ENCODE results near the gene FAM210A.

Gene FAM210A

DNA sequence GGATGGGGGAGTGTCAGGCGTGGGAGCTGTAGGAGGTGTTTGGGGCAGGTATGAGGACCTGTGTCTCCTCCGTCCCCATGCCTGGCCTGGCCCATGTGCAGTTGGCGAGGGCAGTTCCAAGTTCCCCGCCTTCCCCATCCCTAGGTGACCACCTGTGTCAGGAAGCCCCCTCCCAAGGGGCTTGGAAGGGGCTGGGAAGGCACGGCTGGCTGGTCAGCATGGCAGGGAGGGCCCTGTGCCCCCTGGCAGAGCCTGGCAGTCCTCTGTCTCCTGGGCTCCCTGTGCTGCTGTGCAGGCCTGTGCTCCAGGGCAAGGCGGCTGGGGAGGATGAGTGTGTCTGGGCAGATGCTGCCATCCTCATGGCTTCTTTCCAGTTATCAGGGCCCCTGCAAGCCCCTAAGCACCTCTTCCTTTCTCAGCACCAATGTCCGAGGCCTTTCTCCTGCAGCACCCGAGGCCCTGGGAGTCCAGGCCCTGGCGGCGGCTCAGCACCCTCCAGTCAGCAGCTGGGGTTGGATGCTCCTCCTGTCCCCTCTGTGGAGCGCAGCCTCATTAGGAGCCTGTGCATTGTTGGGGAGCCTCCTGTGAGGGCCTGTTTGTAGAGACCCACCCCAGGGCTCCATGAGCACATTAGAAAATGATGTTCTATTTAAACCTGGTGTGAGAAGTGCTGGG is 101.7 kb downstream of the FAM210A start:
- in situ Hi-C loops (cut with MboI; ENCODE audit: low sequenced_read_pairs), result loop anchor here (25.0 kb wide), 4 partner anchors 112 to 1112 kb away; no protein-coding TSS in a partner anchor

DNA sequence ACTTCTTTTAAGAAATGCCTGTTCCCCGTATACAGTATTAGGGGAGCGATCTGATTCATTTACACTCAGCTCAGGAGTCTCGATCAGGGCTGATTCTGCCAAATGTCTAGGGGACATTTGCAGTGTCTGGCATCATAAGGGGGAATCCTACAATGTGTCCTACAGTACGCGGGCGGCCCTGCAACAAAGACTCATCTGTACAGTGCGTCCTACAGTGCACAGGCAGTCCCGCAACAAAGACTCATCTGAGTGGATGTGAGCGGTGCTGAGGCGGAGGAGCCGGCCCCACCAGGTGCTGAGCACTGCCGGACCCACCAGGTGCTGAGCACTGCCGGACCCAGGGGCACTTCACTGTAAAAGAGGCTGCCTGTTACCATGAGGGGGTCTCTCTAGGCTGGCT is 102.5 kb downstream of the FAM210A start:
- in situ Hi-C loops (cut with MboI; ENCODE audit: low sequenced_read_pairs), result loop anchor here (25.0 kb wide), 4 partner anchors 112 to 1112 kb away; no protein-coding TSS in a partner anchor

GRCh38 chr18:13623348-13623747 is 103.0 kb downstream of the FAM210A start:
- in situ Hi-C loops (cut with MboI; ENCODE audit: low sequenced_read_pairs), result loop anchor here (25.0 kb wide), 4 partner anchors 111 to 1111 kb away; no protein-coding TSS in a partner anchor

DNA sequence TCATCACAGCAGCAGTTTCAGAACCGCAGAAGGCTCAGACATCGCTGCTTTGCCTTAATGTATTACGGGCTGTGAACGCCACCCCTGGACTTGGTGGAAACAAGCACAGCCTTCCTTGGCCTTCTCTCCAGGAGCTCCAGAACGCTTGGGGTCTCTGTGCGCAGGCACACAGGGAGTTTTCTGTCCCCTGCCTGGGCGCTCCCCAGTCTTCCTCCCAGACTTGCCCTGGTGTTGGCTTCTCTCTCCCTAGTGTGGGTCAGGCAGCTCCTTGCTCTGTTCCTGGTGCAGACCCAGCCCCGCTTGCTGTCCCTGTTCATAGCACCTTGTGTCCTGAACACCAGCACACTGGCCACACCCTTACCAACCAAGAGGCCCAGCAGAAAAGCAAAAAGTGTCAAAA is 103.6 kb downstream of the FAM210A start:
- in situ Hi-C loops (cut with MboI; ENCODE audit: low sequenced_read_pairs), result loop anchor here (25.0 kb wide), 4 partner anchors 110 to 1110 kb away; no protein-coding TSS in a partner anchor

DNA sequence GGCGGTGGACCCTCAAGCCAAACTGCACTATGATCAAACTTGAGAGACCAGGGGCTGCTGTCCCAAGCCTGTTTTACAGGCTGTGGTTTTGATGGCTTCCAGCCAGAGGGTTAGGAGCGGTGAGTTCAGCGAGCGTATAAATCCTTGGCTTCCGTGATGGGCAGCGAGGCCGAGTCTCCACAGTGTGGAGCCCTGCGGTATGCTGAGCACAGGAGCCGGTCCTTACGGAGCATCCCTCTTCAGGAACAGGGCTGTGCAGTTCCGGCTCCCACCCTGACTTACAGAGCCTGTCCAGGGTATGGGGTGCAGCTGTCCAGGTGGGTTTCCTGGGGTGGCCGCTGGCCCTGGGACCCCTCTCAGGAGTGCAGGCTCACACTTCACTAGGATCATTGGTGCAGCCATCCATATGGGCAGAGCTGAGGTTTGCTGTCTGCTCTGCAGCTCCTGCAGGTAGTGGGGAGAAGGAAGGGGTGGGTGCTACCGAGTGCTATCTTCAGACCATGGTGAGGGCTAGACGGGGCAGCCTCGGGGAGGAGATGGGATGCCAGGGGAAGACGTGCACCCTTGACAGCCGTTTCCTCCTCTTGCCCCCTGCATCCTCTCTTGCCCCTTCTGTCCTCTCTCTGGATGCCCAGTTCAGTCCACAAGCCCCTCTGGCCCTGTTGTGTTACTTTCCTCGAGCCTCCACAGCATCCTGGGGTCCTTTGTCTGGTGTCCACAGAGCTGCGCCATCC is 104.3 kb downstream of the FAM210A start:
- in situ Hi-C loops (cut with MboI; ENCODE audit: low sequenced_read_pairs), result loop anchor here (25.0 kb wide), 4 partner anchors 110 to 1110 kb away; no protein-coding TSS in a partner anchor

GRCh38 chr18:13621446-13621849 is 104.9 kb downstream of the FAM210A start:
- in situ Hi-C loops (cut with MboI; ENCODE audit: low sequenced_read_pairs), result loop anchor here (25.0 kb wide), 4 partner anchors 109 to 1109 kb away; no protein-coding TSS in a partner anchor

GRCh38 chr18:13620818-13621445 is 105.4 kb downstream of the FAM210A start:
- in situ Hi-C loops (cut with MboI; ENCODE audit: low sequenced_read_pairs), result loop anchor here (25.0 kb wide), 4 partner anchors 109 to 1109 kb away; no protein-coding TSS in a partner anchor

DNA sequence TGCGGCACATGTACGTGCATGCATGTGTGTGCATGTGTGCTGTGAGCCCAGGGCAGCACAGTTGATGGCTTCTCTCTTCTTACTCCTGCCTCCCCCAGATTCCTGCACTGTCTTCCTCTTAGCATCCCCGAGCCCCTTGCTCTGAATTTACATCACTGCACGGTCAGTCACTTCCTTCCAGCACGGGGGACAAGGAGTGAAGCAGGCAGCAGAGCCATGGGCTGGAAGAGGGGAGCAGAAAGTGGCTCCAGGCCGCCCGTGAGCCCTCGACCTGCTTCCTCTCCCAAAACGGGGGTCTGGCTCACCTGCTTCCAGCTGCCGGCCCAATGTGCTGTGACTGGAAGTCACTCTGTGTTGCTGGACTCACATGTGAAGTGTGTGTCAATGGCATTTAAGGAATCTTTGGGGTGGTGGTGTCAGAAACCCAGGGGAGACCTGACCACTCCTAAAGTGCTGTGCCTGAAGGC is 106.1 kb downstream of the FAM210A start:
- in situ Hi-C loops (cut with MboI; ENCODE audit: low sequenced_read_pairs), result loop anchor here (25.0 kb wide), 4 partner anchors 108 to 1108 kb away; no protein-coding TSS in a partner anchor

- in situ Hi-C loops (cut with MboI; ENCODE audit: low sequenced_read_pairs), result loop anchor here (25.0 kb wide), 4 partner anchors 107 to 1107 kb away; no protein-coding TSS in a partner anchor
These were observed 106.7 kb downstream of the FAM210A start for GRCh38 chr18:13619505-13620205.

GRCh38 chr18:13618760-13619438 is 107.5 kb downstream of the FAM210A start:
- in situ Hi-C loops (cut with MboI; ENCODE audit: low sequenced_read_pairs), result loop anchor here (25.0 kb wide), 4 partner anchors 107 to 1107 kb away; no protein-coding TSS in a partner anchor

DNA sequence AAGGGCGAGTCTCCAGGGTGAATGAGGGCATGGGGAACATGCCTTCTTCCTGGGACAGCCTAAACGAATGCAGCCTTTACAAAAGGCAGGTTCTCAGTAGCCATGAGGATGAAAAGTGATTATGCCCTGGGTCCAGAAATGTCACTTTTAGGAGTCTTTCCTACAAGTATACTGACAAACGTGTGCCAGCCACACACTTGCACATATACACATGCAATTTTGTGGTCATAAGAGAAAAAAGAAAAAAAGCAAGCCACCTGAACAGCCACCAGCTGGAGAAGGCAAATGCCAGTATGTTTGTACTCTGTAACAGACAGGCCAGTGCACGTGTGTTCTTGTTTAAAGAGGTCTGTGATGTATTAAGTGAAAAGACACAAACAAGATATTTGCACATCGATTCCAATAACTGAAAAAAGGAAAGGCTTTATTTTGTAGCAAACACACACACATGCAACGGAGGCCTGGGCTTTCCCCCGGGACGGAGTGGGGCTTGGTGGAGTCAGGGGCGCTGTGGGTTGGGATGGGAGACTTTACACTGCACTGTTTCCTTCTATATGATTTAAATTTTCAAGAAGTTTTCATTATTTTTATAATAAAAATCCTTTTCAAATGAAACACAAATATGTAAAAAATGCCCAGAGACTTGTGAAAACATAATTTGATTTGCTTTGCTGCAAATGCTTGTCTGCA is 108.4 kb downstream of the FAM210A start:
- in situ Hi-C loops (cut with MboI; ENCODE audit: low sequenced_read_pairs), result loop anchor here (25.0 kb wide), 4 partner anchors 106 to 1106 kb away; no protein-coding TSS in a partner anchor

GRCh38 chr18:13616525-13617035 is 109.8 kb downstream of the FAM210A start:
- in situ Hi-C loops (cut with MboI; ENCODE audit: low sequenced_read_pairs), result loop anchor here (25.0 kb wide), 4 partner anchors 104 to 1104 kb away; no protein-coding TSS in a partner anchor

DNA sequence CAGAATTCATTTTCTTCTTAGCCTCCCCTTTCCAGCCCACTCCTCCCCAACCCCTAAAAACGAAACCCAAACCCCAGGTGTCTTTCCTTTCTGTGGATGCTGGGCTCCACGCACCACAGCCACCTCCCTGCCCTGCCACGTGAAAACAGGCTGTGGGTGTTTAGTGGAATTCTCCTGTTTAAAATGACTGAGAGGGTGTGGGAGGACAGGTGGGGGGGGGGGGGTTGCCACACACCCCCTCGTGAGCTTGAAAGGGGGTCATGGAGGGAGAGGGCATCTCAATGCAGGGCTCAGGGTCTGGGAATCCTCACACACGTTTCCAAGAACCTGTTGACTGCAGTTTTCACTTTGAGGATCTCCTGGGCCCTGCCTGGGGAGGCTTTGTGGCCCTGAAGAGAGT is 110.3 kb downstream of the FAM210A start:
- in situ Hi-C loops (cut with MboI; ENCODE audit: low sequenced_read_pairs), result loop anchor here (25.0 kb wide), 4 partner anchors 104 to 1104 kb away; no protein-coding TSS in a partner anchor

GRCh38 chr18:13615432-13615861 is 110.9 kb downstream of the FAM210A start:
- in situ Hi-C loops (cut with MboI; ENCODE audit: low sequenced_read_pairs), result loop anchor here (25.0 kb wide), 4 partner anchors 103 to 1103 kb away; no protein-coding TSS in a partner anchor

- in situ Hi-C loops (cut with MboI; ENCODE audit: low sequenced_read_pairs), result loop anchor here (25.0 kb wide), 4 partner anchors 102 to 1102 kb away; no protein-coding TSS in a partner anchor
These were observed 111.6 kb downstream of the FAM210A start for GRCh38 chr18:13614641-13615288.

DNA sequence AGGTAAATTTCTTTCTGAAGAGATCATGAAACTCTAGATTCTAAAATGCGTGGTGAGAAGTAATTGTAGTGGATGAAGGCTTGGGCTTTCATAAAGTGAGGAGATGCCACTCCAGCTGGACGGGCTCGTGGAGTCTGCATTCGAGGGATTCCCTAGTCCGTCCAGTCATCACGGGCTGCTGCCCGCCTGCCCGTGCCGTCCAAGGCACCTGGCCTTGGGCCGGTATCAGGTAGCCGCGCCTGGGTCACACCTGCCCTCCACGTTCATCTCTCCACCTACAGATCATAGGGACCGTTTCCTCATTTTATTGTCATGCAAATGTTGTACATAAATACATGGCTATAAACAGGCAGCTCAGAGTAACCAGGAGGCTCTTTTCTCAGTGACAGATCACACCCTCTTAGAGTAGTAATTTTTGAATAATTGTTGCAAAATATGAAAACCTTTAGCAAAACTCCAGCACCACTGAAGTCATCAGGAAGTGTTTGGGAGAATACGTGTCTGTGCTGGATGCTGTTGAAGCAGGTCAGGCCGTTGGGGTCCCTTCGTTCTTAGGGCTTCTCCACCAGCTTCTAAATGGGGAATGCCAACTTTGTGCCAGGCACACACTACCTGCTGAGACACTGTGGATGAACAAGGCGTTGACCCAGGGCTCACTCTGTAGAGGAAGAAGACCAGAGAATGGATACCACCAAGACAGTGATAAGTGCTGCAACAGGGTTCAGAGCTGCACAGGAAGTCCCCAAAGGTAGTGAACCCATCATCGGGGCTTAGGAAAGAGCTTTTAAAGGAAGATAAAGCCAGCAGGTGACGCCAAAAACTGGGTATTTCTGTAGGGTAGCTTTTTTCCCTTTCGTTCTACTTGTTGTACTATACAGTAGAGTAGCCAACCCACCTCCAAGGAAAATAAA is 112.5 kb downstream of the FAM210A start:
- in situ Hi-C loops (cut with MboI; ENCODE audit: low sequenced_read_pairs), result loop anchor here (25.0 kb wide), 4 partner anchors 102 to 1102 kb away; no protein-coding TSS in a partner anchor
